ENCODE results near the gene KCNIP1. TPM values are rescaled to one million over a fixed set of nuclear protein-coding genes. Genes with fewer than 3 reads are reported as not detected.

Gene KCNIP1
- total RNA-seq, 1 donor from 2014 or later, result 8.7 TPM

- no peak for DNase-seq (ENCODE audit: low spot score)
- no peaks in the 10 kb centered on the region for H3K9me3 Mint-ChIP-seq (ENCODE audit: low read depth)
- no peak overlapping the region for H3K27ac Mint-ChIP-seq (ENCODE audit: unreplicated experiment)
- no peaks in the 10 kb centered on the region for H3K27me3 Mint-ChIP-seq (ENCODE audit: low read depth)
- H3K4me3 Mint-ChIP-seq (ENCODE audit: unreplicated experiment), result no peak overlapping the region
- no peaks in the 10 kb centered on the region for H3K36me3 Mint-ChIP-seq (ENCODE audit: low read depth)
- H3K4me1 Mint-ChIP-seq (ENCODE audit: low read depth), result peaks cover 4% of the 10 kb centered on the region
- TF ChIP-seq CTCF (IDR thresholded peaks at IDR 0.05), result no peak
Measured at GRCh38 chr5:170642776-170643436, 139.1 kb downstream of the KCNIP1 start.

GRCh38 chr5:170643591-170643990, 139.8 kb downstream of the KCNIP1 start:
- Mint-ChIP-seq H3K27me3 (ENCODE audit: low read depth) (no peaks in the 10 kb centered on the region), H3K4me1 (ENCODE audit: low read depth) (peaks cover 6% of the 10 kb centered on the region), H3K27ac (ENCODE audit: unreplicated experiment) (no peak overlapping the region), H3K9me3 (ENCODE audit: low read depth) (no peaks in the 10 kb centered on the region), H3K4me3 (ENCODE audit: unreplicated experiment) (no peak overlapping the region), H3K36me3 (ENCODE audit: low read depth) (no peaks in the 10 kb centered on the region)
- peak; percentile 50 for DNase-seq (ENCODE audit: low spot score)
- TF ChIP-seq CTCF (IDR thresholded peaks at IDR 0.05), result no peak

GRCh38 chr5:170644501-170644900, 140.7 kb downstream of the KCNIP1 start:
- TF ChIP-seq CTCF (IDR thresholded peaks at IDR 0.05), result no peak
- peaks cover 6% of the 10 kb centered on the region for H3K4me1 Mint-ChIP-seq (ENCODE audit: low read depth)
- H3K27ac Mint-ChIP-seq (ENCODE audit: unreplicated experiment), result no peak overlapping the region
- no peak overlapping the region for H3K4me3 Mint-ChIP-seq (ENCODE audit: unreplicated experiment)
- no peaks in the 10 kb centered on the region for H3K36me3 Mint-ChIP-seq (ENCODE audit: low read depth)
- no peaks in the 10 kb centered on the region for H3K27me3 Mint-ChIP-seq (ENCODE audit: low read depth)
- no peak for DNase-seq (ENCODE audit: low spot score)
- no peaks in the 10 kb centered on the region for H3K9me3 Mint-ChIP-seq (ENCODE audit: low read depth)

GRCh38 chr5:170648541-170648940, 144.7 kb downstream of the KCNIP1 start:
- DNase-seq (ENCODE audit: low spot score), result no peak
- Mint-ChIP-seq H3K9me3 (ENCODE audit: low read depth) (peaks cover 3% of the 10 kb centered on the region), H3K4me1 (ENCODE audit: low read depth) (peaks cover 6% of the 10 kb centered on the region), H3K27ac (ENCODE audit: unreplicated experiment) (no peak overlapping the region), H3K27me3 (ENCODE audit: low read depth) (no peaks in the 10 kb centered on the region), H3K36me3 (ENCODE audit: low read depth) (no peaks in the 10 kb centered on the region), H3K4me3 (ENCODE audit: unreplicated experiment) (no peak overlapping the region)
- no peak for TF ChIP-seq CTCF (IDR thresholded peaks at IDR 0.05)

GRCh38 chr5:170650850-170651249, 147.0 kb downstream of the KCNIP1 start:
- no peak for DNase-seq (ENCODE audit: low spot score)
- H3K4me1 Mint-ChIP-seq (ENCODE audit: low read depth), result peaks cover 6% of the 10 kb centered on the region
- no peak overlapping the region for H3K4me3 Mint-ChIP-seq (ENCODE audit: unreplicated experiment)
- H3K36me3 Mint-ChIP-seq (ENCODE audit: low read depth), result no peaks in the 10 kb centered on the region
- peaks cover 3% of the 10 kb centered on the region for H3K9me3 Mint-ChIP-seq (ENCODE audit: low read depth)
- H3K27me3 Mint-ChIP-seq (ENCODE audit: low read depth), result no peaks in the 10 kb centered on the region
- H3K27ac Mint-ChIP-seq (ENCODE audit: unreplicated experiment), result no peak overlapping the region
- no peak for TF ChIP-seq CTCF (IDR thresholded peaks at IDR 0.05)
